HG03196 (cell line): Measurements from ENCODE around the gene POLD3.
"Not testable (repeated sequence)": the region's sequence is repeated elsewhere in the genome, so short reads cannot be mapped to it uniquely, and the experiment has no call there.

ENCODE experiments used
- ATAC-seq: cut with Tn5 transposase; IDR thresholded peaks from one replicate; pipeline ENCODE4 v1.9.1; 2021; ENCODE audit not compliant: unreplicated experiment

POLD3 gene

DNA sequence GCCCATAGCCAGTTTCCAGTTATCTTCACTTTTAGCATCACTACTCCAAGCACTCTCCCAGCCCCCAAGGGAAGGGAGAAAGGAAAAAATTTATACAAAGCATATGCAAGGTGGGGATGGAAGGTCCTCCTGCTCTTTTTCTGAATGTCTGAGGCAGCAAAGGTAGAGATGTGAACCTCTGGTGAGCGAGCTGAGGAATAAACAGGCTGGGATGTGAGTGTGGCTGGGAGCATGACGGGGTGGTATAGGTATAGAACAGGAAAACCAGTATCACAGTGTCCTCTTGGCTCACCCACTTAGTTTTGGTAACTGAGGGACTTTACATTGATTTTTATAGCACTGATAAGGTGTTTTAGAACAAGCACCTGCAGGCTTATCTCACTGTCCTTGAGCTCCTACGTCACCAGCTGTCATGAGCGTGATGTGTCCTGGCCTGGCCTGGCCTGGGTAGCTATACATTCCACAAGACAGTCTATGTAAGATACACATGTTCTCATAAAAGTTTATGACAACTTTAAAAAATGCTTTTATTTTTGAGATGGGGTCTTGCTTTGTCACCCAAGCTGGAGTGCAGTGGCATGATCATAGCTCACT, 10.3 kb upstream of the POLD3 start:
- no peak for ATAC-seq

GRCh38 chr11:74583024-74583624, 9.3 kb upstream of the POLD3 start:
- ATAC-seq, result no peak

DNA sequence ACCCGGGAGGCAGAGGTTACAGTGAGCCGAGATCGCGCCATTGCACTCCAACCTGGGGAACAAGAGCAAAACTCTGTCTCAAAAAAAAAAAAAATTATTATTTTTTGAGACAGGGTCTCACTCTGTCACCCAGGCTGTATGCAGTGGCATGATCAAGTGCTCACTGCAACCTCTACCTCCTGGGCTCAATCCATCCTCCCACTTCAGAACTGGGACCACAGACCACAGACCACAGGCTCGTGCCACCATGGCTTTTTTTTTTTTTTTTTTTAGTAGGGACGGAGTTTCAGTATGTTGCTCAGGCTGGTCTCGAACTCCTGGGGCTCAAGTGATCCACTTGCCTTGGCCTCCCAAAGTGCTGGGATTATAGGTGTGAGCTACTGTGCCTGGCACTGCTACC, 1.9 kb upstream of the POLD3 start:
- not testable (repeated sequence) for ATAC-seq

DNA sequence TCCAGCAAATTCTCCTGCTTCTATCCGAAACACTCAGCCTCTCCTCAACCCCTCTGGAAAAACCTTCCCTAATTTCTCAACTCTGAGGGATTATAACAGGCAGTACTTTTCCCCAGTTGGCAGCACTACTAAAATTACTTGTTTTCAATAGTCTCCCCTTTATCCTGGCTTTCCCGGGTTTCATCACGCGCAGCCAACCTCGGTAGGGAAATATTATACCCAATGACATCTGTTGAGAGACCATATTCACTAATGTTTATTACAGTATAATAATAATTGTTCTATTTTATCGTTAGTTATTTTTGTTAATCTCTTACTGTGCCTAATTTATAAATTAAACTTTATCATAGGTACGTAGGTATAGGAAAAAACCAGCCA, 330 bp upstream of the POLD3 start:
- ATAC-seq, result no peak

- ATAC-seq, result no peak
These were observed 1.1 kb downstream of the POLD3 start for GRCh38 chr11:74593463-74593862.

DNA sequence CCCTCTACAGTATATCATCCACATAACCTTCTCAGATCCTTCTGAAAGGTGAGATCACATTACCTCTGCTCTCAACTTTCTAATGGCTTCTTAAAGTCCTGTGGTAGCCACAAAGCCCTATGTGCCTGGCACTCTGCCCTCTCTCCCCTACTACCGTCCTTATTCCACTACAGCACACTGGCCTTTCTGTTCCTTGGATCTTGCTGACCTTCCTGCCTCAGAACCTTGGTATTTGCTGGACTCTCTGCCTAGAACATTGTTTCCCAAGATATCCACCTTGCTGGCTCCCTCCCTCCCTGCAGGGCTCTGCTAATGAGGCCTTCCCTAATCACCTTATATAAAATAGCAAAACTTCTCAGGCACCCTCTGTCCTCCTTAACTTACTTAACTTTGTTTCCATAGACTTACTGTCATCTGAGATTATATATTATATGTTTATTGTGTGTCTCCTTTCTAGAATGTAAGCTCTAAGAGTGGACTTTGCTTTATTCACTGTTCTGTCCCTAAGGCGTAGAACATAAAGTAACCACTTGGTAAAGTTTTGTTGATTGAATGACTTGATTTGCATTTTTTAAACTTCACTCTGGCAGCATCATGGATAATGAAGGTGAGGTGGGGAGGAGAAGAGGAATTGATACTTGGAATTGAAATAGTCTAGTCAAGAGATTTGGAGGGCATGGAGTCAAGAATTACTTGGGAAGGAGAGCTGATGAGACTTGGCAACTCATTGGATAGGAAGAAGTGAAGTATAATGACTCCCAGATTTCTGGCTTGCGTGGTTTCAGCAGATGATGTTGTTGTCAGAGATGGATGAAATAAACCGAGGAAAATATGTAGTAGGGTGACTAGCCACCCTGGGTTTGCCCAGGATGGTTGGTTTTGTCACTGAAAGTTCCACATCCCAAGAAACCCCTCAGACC, 10.5 kb downstream of the POLD3 start:
- ATAC-seq, result no peak

DNA sequence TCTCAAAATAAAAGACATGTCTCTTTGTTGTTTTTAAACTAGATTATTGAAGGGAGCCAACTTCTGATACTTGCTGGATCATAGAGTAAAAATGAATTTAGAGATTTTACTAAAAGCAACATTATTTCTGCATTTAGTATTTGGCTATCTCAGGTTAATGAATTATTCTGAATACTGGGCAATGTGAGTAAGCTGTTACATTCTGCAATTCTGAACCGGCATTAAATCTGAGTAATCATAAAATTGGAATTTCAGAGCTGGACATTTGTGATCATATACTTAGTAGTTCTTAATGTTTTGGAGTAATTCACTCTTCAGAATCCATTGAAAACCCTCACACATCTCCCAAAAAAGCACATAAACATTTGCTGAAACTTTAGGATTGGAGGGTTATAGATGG, 11.5 kb downstream of the POLD3 start:
- no peak for ATAC-seq

DNA sequence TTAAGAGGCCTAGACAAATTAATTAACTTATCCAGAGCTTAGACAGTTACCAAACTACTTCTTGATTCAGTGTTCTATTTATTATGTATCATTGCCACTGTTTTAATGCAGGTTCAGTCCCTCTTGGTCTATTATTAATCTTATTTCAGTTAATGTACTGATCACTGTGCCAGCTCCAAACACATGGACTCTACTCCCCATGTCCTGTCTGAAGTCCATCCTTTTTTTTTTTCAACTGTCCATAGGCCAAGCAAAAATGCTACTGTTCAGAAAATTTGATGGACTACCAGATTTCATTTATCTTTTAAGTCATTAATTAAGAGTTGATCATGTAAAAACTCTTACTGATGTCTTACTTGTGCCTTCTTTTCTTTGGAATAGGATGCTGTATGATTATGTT, 11.9 kb downstream of the POLD3 start:
- no peak for ATAC-seq

- no peak for ATAC-seq
These were observed 13.0 kb downstream of the POLD3 start for GRCh38 chr11:74605403-74605802.

GRCh38 chr11:74608431-74608830, 16.0 kb downstream of the POLD3 start:
- no peak for ATAC-seq

- no peak for ATAC-seq
These were observed 19.0 kb downstream of the POLD3 start for GRCh38 chr11:74611369-74611861.

DNA sequence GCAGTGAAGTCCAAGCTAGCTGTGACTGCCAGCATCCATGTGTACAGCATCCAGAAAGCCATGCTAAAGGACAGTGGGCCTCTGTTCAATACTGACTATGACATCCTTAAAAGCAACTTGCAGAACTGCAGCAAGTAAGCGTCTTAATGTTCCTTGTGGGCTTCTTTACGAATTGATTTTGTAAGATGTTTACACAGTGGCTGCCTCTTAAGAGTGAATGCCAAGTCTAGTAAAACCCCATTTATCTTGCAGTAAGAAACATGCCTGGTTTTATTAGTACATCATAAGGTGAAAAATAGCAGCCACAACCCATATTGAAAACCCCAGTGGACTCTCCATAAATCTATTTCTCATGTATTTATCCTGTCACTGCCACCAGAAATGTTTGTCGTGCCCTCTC, 20.5 kb downstream of the POLD3 start:
- ATAC-seq, result no peak

DNA sequence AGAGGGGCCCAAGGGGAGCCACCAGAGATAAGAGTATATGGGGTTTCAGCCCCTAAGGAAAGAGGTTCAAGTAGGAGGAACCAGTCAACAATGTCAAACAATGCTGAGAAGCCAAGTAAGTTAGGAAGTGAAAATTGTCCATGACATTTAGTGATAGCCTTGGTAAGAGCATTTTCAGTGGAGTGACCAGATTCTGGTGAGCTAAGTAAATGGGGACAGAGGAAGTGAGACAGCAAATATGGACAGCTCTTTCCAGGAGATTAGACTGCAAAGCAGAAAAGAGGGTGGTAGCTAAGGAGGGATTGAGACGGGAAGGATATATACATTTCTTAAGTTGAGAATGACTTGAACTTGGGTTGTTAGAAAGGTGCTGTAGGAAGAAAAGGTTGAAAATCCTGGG, 22.9 kb downstream of the POLD3 start:
- ATAC-seq, result no peak

- ATAC-seq, result no peak
These were observed 23.6 kb downstream of the POLD3 start for GRCh38 chr11:74615988-74616387.

GRCh38 chr11:74620531-74620930, 28.1 kb downstream of the POLD3 start:
- no peak for ATAC-seq

GRCh38 chr11:74626130-74626529, 33.7 kb downstream of the POLD3 start:
- ATAC-seq, result no peak

DNA sequence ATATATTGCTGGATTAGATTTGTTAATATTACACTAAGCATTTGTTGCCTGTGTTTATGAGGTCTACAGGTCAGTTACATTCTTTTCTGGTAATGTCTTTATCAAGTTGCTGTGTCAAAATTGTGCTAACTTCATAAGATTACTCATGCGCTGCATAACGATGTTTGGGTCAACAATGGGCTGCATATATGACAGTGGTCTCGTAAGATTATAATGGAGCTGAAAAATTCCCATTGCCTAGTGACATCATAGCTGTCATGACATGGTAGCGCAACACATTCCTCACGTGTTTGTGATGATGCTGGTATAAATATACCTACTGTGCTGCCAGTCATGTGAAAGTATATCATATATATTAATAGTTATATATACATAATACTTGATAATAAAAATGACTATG, 34.2 kb downstream of the POLD3 start:
- ATAC-seq, result no peak

GRCh38 chr11:74627381-74627780, 35.0 kb downstream of the POLD3 start:
- ATAC-seq, result no peak

DNA sequence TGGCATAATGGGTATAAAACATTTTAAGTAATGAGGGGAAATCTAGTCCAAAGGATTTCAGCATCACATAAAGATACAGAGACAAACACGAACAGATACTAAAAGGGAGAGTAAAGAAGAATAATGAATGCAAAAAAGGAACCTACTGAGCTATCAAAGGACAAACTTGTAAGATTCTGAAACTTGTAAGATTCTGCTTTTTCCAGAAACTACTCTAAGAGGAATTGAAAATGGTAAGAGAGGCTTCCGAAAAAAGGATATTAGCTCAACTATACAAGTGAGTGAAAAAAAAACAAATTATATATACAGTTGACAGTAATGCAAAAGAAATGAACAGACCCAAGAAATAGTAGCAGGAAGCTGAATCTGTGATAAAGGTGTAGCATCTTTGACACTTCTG, 37.7 kb downstream of the POLD3 start:
- ATAC-seq, result no peak

- no peak for ATAC-seq
These were observed 41.3 kb downstream of the POLD3 start for GRCh38 chr11:74633406-74634393.

GRCh38 chr11:74634537-74634936, 42.2 kb downstream of the POLD3 start:
- no peak for ATAC-seq
